RKO (cell line): ENCODE data around the gene ADAMTS4.

Source experiments
- DNase-seq: peaks from one replicate; pipeline ENCODE4 v3.0.0-alpha.2; 2016; ENCODE audit warnings: low spot score

The ADAMTS4 gene

DNA sequence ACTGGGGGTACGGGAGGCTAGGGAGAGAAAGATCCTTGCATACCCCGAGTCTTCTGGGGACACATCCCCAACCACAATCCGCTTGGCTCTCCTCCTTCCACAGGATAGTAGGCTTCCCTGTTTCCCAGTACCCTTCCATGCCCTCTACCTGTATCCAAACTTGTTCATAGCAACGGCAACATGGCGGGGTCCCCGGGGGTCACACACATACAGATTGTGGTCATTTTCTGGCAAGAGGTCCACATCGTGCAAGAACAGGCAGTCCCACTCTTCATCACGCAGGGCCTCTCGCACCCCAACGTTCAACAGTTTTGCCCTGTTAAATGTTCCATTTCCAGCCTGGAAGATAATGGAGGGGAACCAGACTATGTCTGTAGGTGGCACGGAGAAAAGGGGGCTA lies 25.1 kb downstream of the ADAMTS4 start:
- DNase-seq, result no peak

DNA sequence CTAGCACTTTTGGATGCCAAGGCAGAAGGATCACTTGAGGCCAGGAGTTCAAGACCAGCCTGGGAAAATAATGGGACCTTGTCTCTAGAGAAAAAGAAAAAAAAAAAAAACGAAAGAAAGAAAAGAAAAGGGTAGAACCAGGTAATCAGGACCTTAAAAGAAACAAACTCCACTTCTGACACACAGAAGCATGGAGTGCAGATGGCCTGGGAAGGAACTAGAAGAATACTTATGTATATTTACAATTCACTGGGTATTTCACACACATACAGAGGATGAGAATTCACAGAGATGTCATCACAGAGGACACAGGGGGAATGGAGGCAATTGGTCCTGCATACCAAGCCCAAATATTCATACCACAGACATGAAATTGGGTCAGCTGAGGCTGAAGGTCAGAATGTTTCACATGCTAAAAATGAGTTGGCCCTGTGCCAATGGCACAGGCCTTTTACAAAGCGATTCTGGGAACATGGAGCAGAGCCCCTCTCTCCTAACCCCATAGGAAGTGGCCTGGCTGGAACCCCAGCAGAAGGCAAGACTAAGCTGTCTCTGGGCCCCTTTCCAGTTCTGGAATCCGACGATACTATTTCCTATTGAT lies 26.0 kb downstream of the ADAMTS4 start:
- DNase-seq, result no peak

DNA sequence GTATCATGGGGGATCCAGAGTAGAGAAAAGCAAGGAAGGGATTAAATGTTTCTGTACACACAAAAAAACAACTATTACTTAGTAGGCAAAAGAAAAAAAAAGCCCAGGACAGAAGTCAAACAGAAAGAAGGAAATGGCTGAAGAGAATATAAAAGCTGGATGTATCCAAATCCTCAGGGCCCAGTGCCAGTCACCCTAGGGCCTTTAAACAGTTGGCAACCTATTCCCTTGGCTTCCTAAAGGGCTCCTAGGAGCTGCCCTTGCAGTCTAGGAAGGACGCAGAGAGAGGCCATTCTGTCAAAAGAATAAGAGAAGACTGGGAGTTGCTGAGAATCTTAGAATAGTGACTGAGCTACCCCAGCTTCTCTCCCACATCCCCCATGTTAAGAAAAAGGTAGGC lies 26.5 kb downstream of the ADAMTS4 start:
- DNase-seq, result no peak

DNA sequence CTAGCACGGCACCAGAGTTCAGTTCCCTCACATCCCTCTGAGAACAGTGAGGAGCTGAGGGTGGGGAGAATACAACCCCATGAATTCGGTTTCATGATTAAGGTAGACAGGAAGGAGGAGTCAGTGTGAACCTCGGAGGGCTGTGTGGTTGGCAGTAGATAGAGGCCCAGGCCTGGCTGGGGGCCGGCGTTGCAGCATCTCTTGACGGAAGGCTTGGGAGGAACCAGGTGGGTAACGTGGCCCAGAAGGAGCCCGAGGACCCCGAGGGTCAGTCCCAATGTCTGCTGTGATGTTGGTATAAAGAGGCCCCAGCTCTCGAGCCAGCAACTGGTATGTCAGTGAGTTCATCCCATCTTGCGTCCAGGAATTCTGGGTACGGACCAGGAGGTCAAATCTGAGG lies 27.2 kb downstream of the ADAMTS4 start:
- DNase-seq, result no peak

DNA sequence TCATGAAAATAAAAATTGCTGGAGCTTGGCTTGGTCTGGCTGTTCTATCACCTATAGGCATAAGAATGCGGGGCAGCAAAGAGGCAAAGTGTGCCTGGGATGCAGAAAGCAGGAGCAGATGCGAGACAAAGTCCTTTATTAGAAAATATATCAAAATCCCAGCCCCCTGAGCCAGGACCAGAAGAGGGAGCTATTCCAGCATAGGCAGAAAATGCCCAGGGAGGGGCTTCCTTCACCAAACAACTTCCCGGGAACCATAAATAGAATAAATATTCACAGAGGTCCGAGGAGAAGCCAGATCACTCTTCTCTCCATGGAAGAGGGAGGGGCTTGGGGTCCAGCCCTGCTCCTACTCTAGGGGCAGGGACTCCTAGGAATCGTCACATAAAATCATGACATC lies 27.7 kb downstream of the ADAMTS4 start:
- no peak for DNase-seq

DNA sequence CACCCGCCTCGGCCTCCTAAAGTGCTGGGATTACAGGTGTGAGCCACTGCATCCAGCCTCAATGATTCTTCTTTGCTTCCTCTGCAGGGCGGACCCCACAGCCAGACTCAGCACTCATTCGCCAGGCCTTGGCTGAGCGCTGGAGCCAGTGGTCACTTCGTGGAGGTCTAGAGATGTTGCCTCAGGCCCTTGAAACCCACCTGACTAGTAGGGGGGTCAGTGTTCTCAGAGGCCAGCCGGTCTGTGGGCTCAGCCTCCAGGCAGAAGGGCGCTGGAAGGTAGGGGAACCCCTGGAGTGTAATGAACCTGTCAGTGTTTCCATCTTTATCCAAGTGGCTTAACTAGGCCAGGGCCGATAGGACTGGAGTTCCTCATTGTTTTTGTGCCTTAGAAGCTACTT lies 29.9 kb downstream of the ADAMTS4 start:
- no peak for DNase-seq

DNA sequence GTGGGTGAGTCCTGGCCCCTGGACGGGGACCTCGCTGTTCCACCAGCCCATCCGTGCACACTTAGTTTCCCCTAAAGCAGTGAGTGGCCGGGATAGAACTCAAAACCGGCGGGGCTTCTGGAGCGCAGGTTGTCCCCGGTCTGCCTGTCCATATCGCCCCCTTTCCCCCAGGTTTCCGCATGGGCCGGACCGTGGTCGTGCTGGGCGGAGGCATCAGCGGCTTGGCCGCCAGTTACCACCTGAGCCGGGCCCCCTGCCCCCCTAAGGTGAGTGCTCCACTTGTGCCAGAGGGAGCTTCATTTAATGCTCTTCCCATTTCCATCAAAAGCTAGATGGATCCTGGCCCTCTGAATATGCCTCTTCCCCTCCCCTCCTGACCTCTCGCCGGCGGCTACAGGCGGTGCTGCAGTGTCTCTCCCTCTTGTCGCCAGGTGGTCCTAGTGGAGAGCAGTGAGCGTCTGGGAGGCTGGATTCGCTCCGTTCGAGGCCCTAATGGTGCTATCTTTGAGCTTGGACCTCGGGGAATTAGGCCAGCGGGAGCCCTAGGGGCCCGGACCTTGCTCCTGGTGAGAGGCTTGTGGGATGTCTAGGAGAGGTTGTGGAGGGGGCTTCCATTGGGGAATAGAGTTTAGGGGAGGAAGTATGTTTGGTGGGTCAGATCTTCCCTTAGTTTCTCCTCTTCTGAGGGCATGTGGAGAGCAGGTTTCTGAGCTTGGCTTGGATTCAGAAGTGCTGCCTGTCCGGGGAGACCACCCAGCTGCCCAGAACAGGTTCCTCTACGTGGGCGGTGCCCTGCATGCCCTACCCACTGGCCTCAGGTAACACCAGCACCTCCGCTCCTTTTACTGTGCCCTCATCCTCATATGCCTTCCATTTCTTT lies 31.9 kb downstream of the ADAMTS4 start:
- peak; percentile 66 for DNase-seq

DNA sequence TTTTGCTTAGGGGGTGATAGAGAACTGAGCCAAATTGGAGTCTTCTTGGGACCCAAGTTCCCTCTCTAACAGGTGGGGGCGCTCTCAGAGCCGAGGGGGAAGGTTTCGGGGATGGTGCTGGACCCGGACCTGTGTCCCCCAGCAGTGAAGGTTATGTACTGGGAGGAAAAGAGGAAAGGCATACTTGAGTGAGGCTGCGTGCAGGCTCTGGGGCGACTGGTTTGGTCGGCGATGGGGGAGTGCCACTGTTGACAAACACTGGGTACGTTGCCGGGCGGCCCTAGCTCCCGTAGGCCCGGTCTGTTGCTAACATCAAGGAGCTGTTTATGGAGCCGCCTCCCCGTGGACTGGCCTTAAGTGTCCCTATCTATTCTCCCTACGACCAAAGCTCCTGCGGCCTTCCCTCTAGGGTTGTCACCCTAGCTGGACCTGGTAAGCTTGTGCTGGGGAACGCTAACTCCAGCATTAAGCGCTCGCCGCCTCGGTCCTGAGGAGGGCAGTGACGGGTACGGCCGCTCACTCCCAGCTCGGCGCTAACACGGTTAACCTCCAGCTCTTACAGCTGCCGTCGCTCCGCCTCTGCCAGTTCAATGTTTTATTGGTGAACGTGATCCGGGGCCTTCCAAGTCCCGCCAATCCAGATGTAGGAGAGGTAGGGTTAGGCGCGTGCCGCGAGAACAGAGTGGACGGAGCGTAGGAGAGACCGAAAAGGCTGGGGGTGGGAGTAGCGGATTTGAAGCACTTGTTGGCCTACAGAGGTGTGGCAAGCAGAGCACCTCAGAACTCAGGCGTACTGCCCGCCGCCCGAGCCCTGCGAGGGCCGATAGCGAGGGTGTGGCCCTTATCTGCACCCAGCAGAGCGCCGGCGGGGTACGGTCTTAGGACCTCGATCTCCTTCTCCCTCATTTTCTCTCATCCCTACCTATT lies 32.8 kb downstream of the ADAMTS4 start, which contains the start of gene PPOX:
PPOX (plus strand) TSS at position 685 of the 927 bp plus-strand sequence. CDS start 422 bp downstream, outside the sequence.
- DNase-seq, result peak; percentile 99

DNA sequence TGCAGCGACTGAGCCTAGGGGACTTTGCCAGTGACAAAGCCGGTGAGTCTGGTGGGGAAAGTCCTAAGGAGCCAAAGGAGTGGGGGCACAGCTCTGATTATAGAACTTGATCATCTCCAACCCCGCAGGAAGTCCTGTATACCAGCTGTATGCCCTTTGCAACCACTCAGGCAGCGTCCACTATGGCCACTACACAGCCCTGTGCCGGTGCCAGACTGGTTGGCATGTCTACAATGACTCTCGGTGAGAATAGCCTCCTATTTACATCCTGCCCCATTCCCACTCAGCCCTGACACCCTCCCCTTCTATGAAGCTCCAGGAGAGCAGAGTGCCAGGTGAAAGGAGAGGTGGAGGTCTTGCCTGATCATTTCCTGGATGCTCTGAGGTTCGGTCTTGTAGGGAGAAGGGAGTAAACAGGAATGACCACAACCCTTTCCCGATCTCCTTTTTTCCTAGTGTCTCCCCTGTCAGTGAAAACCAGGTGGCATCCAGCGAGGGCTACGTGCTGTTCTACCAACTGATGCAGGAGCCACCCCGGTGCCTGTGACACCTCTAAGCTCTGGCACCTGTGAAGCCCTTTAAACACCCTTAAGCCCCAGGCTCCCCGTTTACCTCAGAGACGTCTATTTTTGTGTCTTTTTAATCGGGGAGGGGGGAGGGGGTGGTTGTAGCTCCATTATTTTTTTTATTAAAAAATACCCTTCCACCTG lies 33.8 kb downstream of the ADAMTS4 start:
- DNase-seq, result no peak

DNA sequence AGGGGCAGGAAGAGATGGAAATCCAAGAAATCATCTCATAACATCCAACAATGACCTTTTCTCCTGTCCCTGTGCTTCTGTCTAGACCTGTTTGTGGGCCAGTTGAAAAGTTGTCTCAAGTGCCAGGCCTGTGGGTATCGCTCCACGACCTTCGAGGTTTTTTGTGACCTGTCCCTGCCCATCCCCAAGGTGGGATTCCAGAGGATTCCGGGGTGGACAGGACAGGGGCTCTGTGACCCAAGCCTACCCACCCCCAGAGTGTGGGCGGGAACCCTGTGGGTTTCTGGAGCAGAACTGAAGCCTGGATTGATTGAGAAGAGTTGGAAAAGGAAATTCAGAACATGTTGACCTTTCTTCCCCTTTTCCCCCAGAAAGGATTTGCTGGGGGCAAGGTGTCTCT lies 35.1 kb downstream of the ADAMTS4 start:
- DNase-seq, result no peak

DNA sequence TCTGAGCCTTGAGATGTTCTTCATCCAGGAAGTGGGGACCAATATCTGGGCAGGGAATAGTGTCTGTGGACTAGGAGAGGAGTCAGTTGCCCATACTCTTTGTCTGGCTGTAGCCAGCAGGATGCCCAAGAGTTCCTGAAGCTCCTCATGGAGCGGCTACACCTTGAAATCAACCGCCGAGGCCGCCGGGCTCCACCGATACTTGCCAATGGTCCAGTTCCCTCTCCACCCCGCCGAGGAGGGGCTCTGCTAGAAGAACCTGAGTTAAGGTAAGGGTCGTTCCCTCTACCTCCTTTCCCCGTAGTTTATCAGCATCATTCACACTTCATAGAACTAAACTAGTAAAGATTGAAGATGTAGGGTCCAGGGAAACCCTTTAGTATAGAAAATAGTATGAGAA lies 36.0 kb downstream of the ADAMTS4 start:
- DNase-seq, result no peak

DNA sequence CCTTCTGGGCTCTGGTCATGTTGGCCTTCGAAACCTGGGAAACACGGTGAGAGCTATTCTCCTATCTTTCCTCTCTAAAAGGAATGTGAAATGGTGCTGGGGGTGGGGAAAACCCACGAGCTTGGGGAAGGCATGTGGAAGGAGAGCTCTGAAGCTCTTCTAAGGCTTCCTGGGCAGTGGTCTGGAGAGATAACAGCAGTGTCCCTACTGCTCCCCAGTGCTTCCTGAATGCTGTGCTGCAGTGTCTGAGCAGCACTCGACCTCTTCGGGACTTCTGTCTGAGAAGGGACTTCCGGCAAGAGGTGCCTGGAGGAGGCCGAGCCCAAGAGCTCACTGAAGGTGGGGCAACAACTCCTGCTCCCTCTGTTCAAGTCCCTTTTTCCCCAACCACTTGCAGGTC lies 36.8 kb downstream of the ADAMTS4 start:
- no peak for DNase-seq

DNA sequence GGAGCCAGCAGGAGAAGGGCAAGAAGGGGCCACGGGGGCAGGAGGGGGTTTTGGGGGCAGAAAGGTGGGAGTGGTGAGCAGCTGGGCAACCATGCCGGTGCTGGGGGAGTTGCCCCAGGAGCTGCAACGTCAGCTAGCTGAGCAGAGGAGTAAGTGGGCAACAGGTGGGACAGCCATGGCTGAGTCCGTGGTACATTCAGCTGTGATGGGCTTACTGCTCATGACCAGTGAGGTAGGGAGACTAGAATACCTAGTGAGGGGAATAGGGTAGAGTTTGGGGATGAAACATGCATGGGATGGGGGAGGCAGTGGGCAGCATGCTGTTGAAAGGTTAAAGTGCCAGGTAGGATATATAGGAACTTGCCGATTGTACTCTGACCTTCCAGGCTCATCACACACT lies 37.2 kb downstream of the ADAMTS4 start:
- no peak for DNase-seq

DNA sequence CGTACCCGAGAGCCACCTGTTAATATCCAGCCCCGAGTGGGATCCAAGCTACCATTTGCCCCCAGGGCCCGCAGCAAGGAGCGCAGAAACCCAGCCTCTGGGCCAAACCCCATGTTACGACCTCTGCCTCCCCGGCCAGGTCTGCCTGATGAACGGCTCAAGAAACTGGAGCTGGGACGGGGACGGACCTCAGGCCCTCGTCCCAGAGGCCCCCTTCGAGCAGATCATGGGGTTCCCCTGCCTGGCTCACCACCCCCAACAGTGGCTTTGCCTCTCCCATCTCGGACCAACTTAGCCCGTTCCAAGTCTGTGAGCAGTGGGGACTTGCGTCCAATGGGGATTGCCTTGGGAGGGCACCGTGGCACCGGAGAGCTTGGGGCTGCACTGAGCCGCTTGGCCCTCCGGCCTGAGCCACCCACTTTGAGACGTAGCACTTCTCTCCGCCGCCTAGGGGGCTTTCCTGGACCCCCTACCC lies 38.1 kb downstream of the ADAMTS4 start:
- no peak for DNase-seq

DNA sequence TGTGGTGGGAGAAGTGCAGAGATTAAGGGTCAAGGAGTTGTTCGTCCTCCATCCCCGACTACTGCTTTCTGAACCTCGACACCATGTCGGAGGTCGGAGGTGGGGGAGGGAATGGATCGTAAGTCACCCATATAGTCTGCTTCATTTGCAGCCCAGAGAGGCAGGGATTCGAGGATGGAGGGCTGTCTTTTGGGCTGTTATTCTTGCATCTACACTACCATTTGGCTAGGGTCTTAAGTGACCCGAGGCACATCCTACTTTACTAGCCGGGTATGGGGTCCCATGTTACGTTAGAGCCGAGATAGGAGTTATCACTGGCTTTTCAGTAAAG lies 39.0 kb downstream of the ADAMTS4 start:
- DNase-seq, result no peak

DNA sequence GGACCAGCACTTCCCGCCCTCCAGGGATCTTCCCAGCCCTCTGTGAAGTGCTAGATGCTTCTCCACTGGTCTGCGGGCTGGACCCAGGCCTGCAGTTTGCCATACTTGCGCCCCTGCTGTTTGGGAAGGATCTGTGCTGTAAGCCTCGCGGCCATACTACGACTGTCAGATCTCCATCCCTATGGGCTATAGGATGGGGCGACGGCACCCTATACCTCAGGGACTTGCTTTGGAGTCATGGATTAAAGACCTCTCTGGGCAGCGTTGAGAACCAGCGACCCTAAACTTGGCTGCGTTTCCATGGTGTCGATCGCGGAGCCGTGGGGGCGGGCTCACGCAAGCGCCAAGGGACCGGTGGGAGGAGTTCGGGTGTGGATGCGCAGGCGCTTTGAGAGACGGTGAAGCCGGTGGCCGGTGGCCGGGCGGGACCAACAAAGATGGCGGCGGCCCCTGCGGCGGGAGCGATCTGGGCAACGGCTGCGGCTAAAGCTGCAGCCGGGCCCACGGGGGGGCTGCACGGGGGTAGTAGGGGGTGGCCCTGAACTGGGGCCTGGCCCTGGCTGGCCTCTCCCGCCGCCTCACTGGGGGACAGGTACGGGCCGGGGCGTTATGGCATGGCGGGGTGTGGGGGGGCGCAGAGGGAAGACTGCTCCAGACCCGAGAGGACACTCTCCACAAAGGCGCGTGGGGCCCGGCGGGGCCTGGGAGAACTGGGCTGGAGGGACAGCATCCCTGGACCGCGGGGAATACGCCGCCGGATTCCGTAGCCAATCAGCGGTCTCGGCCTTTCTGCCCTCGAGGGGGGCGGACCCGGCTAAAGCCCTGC lies 39.6 kb downstream of the ADAMTS4 start, which contains the start of gene USP21:
USP21 (plus strand) TSS at position 414 of the 826 bp plus-strand sequence. CDS start 1,141 bp downstream, outside the sequence.
- DNase-seq, result peak; percentile 90

DNA sequence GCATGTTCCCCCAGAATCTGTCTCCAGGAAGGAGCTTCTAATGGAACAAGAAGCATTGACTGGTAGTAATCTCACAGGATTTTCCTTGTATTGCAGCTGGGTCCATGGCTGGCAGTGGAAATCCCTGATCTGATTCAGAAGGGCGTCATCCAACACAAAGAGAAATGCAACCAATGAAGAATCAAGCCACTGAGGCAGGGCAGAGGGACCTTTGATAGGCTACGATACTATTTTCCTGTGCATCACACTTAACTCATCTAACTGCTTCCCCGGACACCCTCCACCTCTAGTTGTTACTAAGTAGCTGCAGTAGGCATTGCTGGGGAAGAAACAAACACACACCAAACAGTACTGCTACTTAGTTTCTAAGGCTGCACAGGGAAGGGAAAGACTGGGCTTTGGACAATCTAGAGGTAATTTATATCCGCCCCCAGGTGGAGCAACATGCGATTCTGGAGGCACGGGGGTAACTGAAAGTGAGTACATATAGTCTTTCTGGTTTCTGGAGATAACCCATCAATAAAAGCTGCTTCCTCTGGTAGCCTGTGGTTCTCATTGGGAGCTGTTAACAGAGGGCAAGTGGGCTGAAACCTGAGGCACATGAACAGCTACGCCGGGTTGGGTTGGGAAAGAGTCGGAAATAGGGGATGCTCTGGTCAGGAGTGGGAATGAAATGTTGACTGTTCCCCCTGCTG lies 40.4 kb downstream of the ADAMTS4 start:
- peak; percentile 98 for DNase-seq

DNA sequence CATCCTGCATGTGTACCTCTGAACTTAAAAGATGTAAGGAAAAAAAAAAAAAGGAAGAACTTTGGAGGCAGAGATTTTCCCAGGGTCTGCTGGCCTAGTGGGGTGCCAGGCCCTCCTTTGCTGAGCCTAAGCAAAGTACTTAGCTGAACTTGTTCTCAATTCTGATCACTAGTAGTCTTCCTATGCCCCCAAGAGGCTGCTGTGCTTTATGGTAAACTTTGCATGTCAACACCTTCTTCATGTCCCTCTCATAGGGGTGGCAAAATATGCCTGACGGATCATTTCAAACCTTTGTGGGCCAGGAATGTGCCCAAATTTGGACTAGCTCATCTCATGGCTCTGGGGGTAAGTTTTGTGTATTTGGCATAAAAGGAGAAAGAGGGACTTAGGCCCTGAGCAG lies 41.0 kb downstream of the ADAMTS4 start:
- DNase-seq, result no peak

DNA sequence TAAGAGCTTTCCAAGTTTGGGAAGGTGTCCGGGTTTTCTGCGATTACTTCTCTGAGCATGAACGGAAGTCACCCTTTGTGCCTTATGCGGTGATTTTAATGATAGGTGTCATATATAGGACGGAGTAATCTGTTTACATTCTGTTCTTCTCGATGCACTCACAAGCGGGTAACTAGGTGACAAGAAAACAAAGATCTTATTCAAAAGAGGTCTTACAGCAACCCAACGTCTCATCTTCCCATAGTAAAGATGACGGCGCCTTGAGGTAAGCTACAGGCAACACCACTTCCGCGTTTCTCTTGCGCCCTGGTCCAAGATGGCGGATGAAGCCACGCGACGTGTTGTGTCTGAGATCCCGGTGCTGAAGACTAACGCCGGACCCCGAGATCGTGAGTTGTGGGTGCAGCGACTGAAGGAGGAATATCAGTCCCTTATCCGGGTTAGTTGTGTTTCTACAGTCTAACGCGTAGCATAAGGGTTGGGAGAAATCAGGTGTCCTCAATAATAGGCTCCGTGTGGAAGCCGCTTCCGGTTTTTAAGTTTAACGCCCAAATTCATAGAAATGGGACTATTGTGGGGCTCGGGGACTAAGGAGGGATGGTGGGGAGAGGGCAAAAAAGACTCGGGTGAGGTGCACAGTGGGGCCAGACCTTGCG lies 45.0 kb downstream of the ADAMTS4 start, which contains the start of gene UFC1:
UFC1 (plus strand) TSS at position 297 of the 656 bp plus-strand sequence; CDS start at position 317, 20 bp downstream.
- peak; percentile 95 for DNase-seq
